ENCODE results near the gene CACNB3. TPM values are rescaled to one million over a fixed set of nuclear protein-coding genes. Genes with fewer than 3 reads are reported as not detected.

CACNB3 gene
- total and polyA plus RNA-seq, 9 of the 15 experiments (the other 6 are each of a cell fraction or from before 2014, with no cell fraction given) = 0.24 to 2.0 (median 1.5) TPM

GRCh38 chr12:48851883-48852733, 33.8 kb downstream of the CACNB3 start, which contains the start of gene DDX23 (continued):
- TF ChIP-seq PHF21A (IDR thresholded peaks at IDR 0.05; ENCODE audit: borderline replicate concordance, low read depth) (no peak), HMG20A (CRISPR knock-in tag; conservative IDR thresholded peaks at IDR 0.05) (no peak), ZNF695 (CRISPR knock-in tag; IDR thresholded peaks at IDR 0.05) (no peak), DMBX1 (CRISPR knock-in tag; IDR thresholded peaks at IDR 0.05; ENCODE audit: borderline replicate concordance) (peak; percentile 93), TCF3 (CRISPR knock-in tag; IDR thresholded peaks at IDR 0.05) (no peak), LARP7 (IDR thresholded peaks at IDR 0.05) (no peak), ZFP30 (CRISPR knock-in tag; IDR thresholded peaks at IDR 0.05; ENCODE audit: borderline replicate concordance) (no peak), HDAC8 (tag; IDR thresholded peaks at IDR 0.05) (peak; percentile 81; the same call in 1 of the 2 replicates), TEAD4 (IDR thresholded peaks at IDR 0.05; ENCODE audit: low read length) (no peak), TEAD4 (CRISPR knock-in tag; IDR thresholded peaks at IDR 0.05; ENCODE audit: borderline replicate concordance) (no peak; the same call in 1 of the 2 replicates), ZNF197 (CRISPR knock-in tag; IDR thresholded peaks at IDR 0.05; ENCODE audit: low read depth) (peak; percentile 98), KLF6 (CRISPR knock-in tag; IDR thresholded peaks at IDR 0.05; ENCODE audit: borderline replicate concordance) (peak; percentile 86), ARHGAP35 (IDR thresholded peaks at IDR 0.05; ENCODE audit: partially characterized antibody) (no peak), ZNF584 (CRISPR knock-in tag; IDR thresholded peaks at IDR 0.05; ENCODE audit: low read depth) (peak; percentile 95), COPS2 (conservative IDR thresholded peaks at IDR 0.05) (no peak), ZHX1 (conservative IDR thresholded peaks at IDR 0.05; ENCODE audit: low read length) (peak; percentile 60), ZNF551 (CRISPR knock-in tag; IDR thresholded peaks at IDR 0.05) (no peak), ATF1 (CRISPR knock-in tag; IDR thresholded peaks at IDR 0.05) (0 out of 2 replicates have a peak, but pooled peaks have one; percentile 15), ATF1 (tag; IDR thresholded peaks at IDR 0.05) (peak; percentile 95), ELF2 (CRISPR knock-in tag; IDR thresholded peaks at IDR 0.05) (peak; percentile 94), SMAD1 (IDR thresholded peaks at IDR 0.05; ENCODE audit: low read depth, low read length, partially characterized antibody) (peak; percentile 16)
- TF ChIP-seq, protein P1, sequence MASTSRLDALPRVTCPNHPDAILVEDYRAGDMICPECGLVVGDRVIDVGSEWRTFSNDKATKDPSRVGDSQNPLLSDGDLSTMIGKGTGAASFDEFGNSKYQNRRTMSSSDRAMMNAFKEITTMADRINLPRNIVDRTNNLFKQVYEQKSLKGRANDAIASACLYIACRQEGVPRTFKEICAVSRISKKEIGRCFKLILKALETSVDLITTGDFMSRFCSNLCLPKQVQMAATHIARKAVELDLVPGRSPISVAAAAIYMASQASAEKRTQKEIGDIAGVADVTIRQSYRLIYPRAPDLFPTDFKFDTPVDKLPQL (IDR thresholded peaks at IDR 0.05; ENCODE audit: extremely low read depth, insufficient read length) = no peak
- TF ChIP-seq, protein P2, sequence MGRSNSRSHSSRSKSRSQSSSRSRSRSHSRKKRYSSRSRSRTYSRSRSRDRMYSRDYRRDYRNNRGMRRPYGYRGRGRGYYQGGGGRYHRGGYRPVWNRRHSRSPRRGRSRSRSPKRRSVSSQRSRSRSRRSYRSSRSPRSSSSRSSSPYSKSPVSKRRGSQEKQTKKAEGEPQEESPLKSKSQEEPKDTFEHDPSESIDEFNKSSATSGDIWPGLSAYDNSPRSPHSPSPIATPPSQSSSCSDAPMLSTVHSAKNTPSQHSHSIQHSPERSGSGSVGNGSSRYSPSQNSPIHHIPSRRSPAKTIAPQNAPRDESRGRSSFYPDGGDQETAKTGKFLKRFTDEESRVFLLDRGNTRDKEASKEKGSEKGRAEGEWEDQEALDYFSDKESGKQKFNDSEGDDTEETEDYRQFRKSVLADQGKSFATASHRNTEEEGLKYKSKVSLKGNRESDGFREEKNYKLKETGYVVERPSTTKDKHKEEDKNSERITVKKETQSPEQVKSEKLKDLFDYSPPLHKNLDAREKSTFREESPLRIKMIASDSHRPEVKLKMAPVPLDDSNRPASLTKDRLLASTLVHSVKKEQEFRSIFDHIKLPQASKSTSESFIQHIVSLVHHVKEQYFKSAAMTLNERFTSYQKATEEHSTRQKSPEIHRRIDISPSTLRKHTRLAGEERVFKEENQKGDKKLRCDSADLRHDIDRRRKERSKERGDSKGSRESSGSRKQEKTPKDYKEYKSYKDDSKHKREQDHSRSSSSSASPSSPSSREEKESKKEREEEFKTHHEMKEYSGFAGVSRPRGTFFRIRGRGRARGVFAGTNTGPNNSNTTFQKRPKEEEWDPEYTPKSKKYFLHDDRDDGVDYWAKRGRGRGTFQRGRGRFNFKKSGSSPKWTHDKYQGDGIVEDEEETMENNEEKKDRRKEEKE (IDR thresholded peaks at IDR 0.05; ENCODE audit: borderline replicate concordance in 1 of 2, control insufficient read depth in 1 of 2, low read depth in 2 of 2, low read length in 1 of 2) = peak in 1 of 2 experiments; percentile 69; a peak in 1 of 4 replicates
